Measurements from ENCODE around the gene ARL2BP. TPM values are rescaled to one million over a fixed set of nuclear protein-coding genes. Genes with fewer than 3 reads are reported as not detected.

The ARL2BP gene
- total and polyA plus RNA-seq, 2 of the 4 experiments (the other 2 are of a cell fraction): 46.9 to 73.7 TPM

GRCh38 chr16:57270221-57271062 is 25.4 kb downstream of the ARL2BP start (continued):
- TF ChIP-seq CTCF (conservative IDR thresholded peaks at IDR 0.05; ENCODE audit: low read depth, low read length) (no peak), POLR2A (IDR thresholded peaks at IDR 0.05; ENCODE audit: low read depth, low read length) (no peak), FOS (IDR thresholded peaks at IDR 0.05; ENCODE audit: low read depth, low read length) (no peak), MAZ (IDR thresholded peaks at IDR 0.05; ENCODE audit: borderline replicate concordance, low read depth, low read length) (no peak), CHD1 (IDR thresholded peaks at IDR 0.05; ENCODE audit: low read depth, low read length) (no peak), RCOR1 (IDR thresholded peaks at IDR 0.05; ENCODE audit: insufficient replicate concordance, low read length) (no peak), NFE2L2 (IDR thresholded peaks at IDR 0.05; ENCODE audit: low read depth, low read length) (no peak)
